Activated naive CD8-positive, alpha-beta T cell treated with anti-CD3 and anti-CD28 coated beads, Interleukin-2, amount 50 U/mL, for 24 hours (primary cell): Measurements from ENCODE around the gene APH1B.
"Not testable (repeated sequence)": the region's sequence is repeated elsewhere in the genome, so short reads cannot be mapped to it uniquely, and the experiment has no call there.

Source experiments
- ATAC-seq: fragments of 150-1000 bp; cut with Tn5 transposase; one replicate; pipeline ENCODE4 v1.10.0; 2021
- DNase-seq: peaks from one replicate; pipeline ENCODE4 v3.0.0; 2021
- H3K27ac Mint-ChIP-seq: one replicate; pipeline ENCODE4 v1.8.0; 2021; ENCODE audit warnings: mild to moderate bottlenecking, mixed read lengths
- H3K27me3 Mint-ChIP-seq: one replicate; pipeline ENCODE4 v1.8.0; 2021; ENCODE audit warnings: mixed read lengths
- H3K36me3 Mint-ChIP-seq: one replicate; pipeline ENCODE4 v1.8.0; 2021; ENCODE audit warnings: low read depth, mixed read lengths
- H3K4me1 Mint-ChIP-seq: one replicate; pipeline ENCODE4 v1.8.0; 2021; ENCODE audit warnings: mixed read lengths
- H3K4me3 Mint-ChIP-seq: one replicate; pipeline ENCODE4 v1.8.0; 2021; ENCODE audit warnings: mild to moderate bottlenecking, moderate library complexity, mixed read lengths
- H3K9me3 Mint-ChIP-seq: one replicate; pipeline ENCODE4 v1.8.0; 2021; ENCODE audit warnings: mixed read lengths

APH1B gene

DNA sequence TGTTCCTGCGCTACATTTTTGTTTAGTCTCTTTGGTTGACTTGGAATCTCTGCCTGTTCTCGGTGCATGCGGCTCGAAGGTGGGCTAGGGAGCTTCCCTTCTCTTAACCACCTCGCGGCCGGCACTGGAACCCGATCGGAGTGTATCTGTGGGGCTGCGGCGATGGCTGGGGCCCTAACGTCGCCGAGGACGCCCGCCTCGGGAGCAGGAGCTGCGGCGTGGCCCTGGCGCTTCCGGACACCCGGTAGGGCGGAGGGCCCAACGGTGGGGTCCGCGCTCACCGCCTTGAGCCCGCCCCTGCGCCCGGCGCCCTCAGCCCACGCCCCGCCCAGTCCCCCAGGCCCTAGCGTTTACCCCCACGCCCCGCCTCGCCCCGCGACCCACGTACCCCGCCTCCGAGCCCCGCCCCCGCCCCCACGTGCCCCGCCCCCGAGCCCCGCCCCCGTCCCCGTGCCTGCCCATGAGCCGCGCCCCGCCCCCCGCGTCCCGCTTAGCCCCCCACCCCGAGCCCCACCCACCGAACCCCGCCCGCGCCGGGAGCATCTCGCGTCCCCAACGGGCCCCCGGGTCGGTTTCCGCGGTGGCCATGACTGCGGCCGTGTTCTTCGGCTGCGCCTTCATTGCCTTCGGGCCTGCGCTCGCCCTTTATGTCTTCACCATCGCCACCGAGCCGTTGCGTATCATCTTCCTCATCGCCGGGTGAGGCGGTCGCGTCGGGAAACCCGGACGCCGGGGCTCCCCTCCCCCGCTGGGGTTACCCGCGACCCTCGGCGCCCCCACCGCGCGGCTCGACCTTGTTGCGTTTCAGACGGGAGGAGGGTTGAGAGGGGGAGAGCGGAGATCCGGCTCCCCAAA lies at the start of gene APH1B:
Gene APH1B, plus strand, starts transcription at position 568 of the 855 bp plus-strand sequence. Its CDS starts 19 bp downstream, at position 587.
- no peaks in the 10 kb centered on the region for H3K9me3 Mint-ChIP-seq
- H3K36me3 Mint-ChIP-seq: peaks cover 17% of the 10 kb centered on the region
- H3K27ac Mint-ChIP-seq: peak within 1 kb of the TSS; percentile 80
- peak; percentile 89 for ATAC-seq
- no peaks in the 10 kb centered on the region for H3K27me3 Mint-ChIP-seq
- peaks cover 38% of the 10 kb centered on the region for H3K4me1 Mint-ChIP-seq
- H3K4me3 Mint-ChIP-seq: peak within 1 kb of the TSS; percentile 84
- peak; percentile 72 for DNase-seq

DNA sequence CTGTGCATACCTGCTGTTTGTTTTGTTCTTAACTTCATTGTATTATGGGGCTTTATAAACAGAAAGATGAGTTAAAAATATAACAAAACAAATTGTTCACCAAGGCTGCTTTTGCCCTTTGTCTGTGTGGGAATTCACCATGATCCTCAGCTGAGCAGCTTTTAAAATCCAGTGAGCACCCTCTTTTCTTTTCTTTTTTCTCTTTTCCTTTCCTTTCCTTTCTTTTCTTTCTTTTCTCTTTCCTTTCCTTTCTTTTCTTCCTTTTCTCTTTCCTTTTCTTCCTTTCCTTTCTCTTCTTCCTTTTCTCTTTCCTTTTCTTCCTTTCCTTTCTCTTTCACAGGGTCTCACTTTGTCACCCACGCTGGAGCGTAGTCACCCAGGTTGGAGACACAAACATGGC lies 49.7 kb upstream of the APH1B start:
- DNase-seq: no peak
- ATAC-seq: no peak
- Mint-ChIP-seq H3K36me3 (peaks cover 58% of the 10 kb centered on the region), H3K27me3 (no peaks in the 10 kb centered on the region), H3K4me3 (no peak overlapping the region), H3K4me1 (peaks cover 78% of the 10 kb centered on the region), H3K27ac (peak overlapping the region; percentile 85), H3K9me3 (no peaks in the 10 kb centered on the region)

DNA sequence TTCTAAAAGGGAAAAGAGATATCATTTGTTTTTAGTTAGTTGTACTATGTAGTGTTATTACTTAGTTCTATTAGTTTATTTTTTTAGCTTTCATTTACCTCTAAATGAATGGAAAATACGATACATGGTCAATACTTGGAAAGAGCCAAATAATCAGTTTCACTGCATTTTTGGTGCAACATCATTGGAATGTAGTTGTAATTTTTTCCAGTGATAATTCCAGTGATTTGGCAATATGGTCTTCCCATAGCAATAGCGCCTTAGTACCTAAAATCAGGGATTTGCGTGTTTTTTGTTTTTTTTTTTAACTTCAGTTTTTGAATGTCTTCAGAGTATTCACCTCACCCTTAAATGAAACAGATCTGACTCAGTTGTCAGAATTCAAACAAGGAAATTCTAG lies 46.2 kb upstream of the APH1B start:
- no peaks in the 10 kb centered on the region for H3K9me3 Mint-ChIP-seq
- H3K27me3 Mint-ChIP-seq: no peaks in the 10 kb centered on the region
- DNase-seq (no peak), ATAC-seq (no peak)
- H3K4me1 Mint-ChIP-seq: peaks cover 90% of the 10 kb centered on the region
- H3K27ac Mint-ChIP-seq: peak overlapping the region; percentile 93
- H3K4me3 Mint-ChIP-seq: peak overlapping the region; percentile 57
- H3K36me3 Mint-ChIP-seq: peaks cover 57% of the 10 kb centered on the region

DNA sequence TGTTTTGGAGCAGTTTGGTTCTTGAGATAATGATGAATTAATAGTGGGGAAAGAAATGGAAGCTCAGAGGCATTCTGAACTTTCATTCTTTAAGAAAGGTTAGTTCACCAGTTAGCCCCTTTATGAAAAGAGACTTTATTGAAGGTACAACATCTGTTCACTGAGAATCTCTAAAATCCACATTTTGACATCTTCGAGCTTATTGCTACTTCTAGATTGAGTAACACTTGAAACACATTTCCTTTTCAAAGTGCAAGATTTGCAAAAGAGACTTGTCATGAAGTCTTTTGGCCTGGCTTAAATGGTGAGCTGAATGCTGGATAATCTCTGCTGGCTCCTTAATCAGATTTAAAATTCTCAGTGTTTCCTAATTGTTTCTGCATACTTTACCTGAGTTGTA lies 45.7 kb upstream of the APH1B start:
- no peaks in the 10 kb centered on the region for H3K27me3 Mint-ChIP-seq
- ATAC-seq (no peak), DNase-seq (no peak)
- H3K36me3 Mint-ChIP-seq: peaks cover 55% of the 10 kb centered on the region
- H3K27ac Mint-ChIP-seq: peak overlapping the region; percentile 93
- peak overlapping the region; percentile 57 for H3K4me3 Mint-ChIP-seq
- peaks cover 89% of the 10 kb centered on the region for H3K4me1 Mint-ChIP-seq
- no peaks in the 10 kb centered on the region for H3K9me3 Mint-ChIP-seq

DNA sequence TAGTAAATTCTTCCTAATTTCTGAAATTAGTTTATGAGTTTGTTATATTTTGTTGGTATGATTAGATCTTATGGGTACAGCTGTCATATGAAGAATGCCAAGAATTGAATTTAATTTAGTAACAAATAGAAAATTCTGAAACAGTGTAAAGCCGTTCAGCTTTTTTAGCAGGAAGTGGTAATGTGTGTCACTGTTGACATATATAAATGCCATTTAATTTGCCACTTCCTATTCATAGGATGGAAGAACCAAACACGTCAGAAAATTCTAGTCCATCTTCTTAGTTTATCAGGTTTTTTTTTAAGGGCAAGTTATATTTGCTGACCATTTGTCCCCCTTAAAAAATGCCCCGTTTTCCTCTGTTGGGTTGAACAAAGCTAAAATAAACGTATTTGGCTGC lies 45.0 kb upstream of the APH1B start:
- no peak for DNase-seq
- peak; percentile 55 for ATAC-seq
- Mint-ChIP-seq H3K9me3 (no peaks in the 10 kb centered on the region), H3K36me3 (peaks cover 55% of the 10 kb centered on the region), H3K27me3 (no peaks in the 10 kb centered on the region), H3K4me3 (peak overlapping the region; percentile 57), H3K4me1 (peaks cover 89% of the 10 kb centered on the region), H3K27ac (peak overlapping the region; percentile 93)

DNA sequence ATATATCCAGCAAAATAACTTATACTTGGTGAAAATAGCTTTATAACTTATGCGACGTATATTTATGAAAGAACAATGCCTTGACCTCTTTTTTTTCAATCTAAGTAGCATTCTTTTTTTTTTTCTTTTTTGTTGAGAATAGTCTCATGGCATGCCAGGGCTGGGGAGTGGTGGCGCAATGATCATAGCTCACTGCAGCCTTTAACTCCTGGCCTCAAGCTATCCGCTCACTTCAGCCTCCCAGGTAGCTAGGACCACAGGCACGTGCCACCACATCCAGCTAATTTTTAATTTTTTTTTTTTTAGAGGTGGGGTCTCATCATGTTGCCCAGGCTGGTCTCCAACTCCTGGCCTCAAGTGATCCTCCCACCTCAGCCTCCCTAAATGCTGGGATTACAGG lies 44.5 kb upstream of the APH1B start:
- Mint-ChIP-seq H3K27me3 (no peaks in the 10 kb centered on the region), H3K4me3 (peak overlapping the region; percentile 29), H3K9me3 (no peaks in the 10 kb centered on the region), H3K4me1 (peaks cover 89% of the 10 kb centered on the region), H3K27ac (peak overlapping the region; percentile 82), H3K36me3 (peaks cover 55% of the 10 kb centered on the region)
- no peak for ATAC-seq
- no peak for DNase-seq

DNA sequence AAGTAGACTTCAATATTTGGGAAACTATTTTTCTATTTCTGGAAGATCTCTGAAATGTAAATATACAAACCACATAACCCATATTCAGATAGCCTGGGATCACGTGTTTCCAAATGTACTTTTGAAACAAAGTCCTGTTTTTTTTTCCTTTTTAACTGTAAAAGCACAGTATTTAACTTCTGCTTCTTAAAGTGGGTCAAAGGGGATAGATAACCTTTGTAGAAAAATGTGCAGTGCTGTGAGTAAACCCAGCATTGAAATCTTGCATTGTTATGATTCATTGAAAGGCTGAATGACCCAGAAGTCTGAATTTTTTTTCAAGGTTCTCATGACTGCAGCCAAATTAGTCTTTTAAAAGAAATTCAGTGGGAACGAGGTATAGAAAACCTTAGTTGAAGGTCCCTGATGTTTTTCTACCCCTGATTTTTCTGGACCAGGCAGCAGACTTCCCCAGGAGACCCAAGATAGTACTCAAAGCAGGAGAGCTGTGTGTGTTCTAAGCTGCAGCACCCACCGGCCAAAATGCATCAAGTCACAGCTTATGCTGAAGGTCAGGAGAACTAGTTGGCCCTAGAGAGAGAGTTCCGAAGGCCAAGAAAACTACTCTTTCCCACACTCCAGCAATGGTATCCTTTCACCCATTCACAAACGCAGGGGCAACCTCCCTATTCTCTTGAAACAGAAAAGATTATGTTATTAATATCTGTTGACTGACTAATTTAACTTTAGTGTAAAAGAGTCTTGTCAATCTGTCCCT lies 43.6 kb upstream of the APH1B start:
- DNase-seq (no peak), ATAC-seq (peak; percentile 59)
- H3K36me3 Mint-ChIP-seq: peaks cover 51% of the 10 kb centered on the region
- peaks cover 88% of the 10 kb centered on the region for H3K4me1 Mint-ChIP-seq
- peak overlapping the region; percentile 29 for H3K4me3 Mint-ChIP-seq
- peak overlapping the region; percentile 82 for H3K27ac Mint-ChIP-seq
- H3K9me3 Mint-ChIP-seq: no peaks in the 10 kb centered on the region
- no peaks in the 10 kb centered on the region for H3K27me3 Mint-ChIP-seq

DNA sequence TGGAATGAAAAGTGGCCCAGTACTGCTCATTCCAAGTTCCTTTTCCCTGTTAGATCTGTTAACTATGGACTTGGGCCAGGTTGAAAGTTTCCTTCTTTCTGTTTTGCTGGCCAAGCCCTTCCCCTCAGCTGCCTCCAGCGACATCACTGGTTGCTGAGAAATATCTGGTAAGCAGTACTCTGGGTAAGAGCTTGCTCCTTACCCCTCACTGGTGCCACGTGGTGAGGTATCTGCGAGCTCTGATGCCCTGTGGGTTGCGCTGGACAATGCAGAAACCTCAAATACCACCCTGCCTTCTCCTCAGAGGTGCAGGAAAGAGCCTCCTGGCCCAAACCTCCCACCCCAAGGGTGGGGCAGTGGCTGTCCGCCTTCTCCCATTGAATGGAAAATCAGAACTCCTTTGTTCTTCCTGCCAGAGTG lies 42.9 kb upstream of the APH1B start:
- peak overlapping the region; percentile 82 for H3K27ac Mint-ChIP-seq
- peaks cover 49% of the 10 kb centered on the region for H3K36me3 Mint-ChIP-seq
- H3K4me3 Mint-ChIP-seq: no peak overlapping the region
- H3K4me1 Mint-ChIP-seq: peaks cover 85% of the 10 kb centered on the region
- no peaks in the 10 kb centered on the region for H3K9me3 Mint-ChIP-seq
- no peak for DNase-seq
- no peak for ATAC-seq
- no peaks in the 10 kb centered on the region for H3K27me3 Mint-ChIP-seq

DNA sequence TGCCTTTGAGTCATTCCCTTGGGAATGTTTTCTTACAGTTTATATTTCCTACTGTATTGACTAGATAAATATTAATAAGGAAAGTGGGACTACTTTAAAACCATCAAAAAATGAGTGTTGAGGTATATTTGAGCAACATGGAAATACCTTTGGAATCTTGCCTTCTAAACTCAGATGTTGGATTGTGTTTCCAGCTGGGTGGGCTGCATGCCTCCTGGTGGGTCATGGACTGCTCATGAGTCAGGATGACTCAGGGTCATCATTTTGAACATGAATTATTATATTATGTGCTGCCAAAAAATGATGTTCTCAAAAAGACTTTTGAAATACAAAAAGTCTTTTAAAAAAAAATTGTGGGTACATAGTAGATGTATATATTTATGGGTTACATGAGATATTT lies 41.1 kb upstream of the APH1B start:
- Mint-ChIP-seq H3K4me3 (no peak overlapping the region), H3K27me3 (no peaks in the 10 kb centered on the region), H3K4me1 (peaks cover 84% of the 10 kb centered on the region), H3K27ac (no peak overlapping the region), H3K9me3 (no peaks in the 10 kb centered on the region), H3K36me3 (peaks cover 54% of the 10 kb centered on the region)
- ATAC-seq: no peak
- DNase-seq: no peak

DNA sequence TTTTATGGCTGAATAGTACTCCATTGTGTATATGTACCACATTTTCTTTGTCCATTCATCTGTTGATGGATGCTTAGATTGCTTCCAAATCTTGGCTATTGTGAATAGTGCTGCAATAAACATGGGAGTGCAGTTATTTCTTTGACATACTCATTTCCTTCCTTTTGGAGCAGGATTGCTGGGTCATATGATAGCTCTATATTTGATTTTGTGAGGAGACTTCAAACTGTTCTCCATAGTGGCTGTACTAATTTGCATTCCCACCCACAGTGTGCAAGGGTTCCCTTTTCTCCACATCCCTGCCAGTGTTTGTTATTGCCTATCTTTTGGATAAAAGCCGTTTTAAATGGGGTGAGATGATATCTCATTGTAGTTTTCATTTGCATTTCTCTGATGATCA lies 40.3 kb upstream of the APH1B start:
- not testable (repeated sequence) for H3K9me3 Mint-ChIP-seq, H3K27me3 Mint-ChIP-seq, ATAC-seq, DNase-seq, H3K4me3 Mint-ChIP-seq
- Mint-ChIP-seq H3K27ac (peak overlapping the region; percentile 12), H3K36me3 (peaks cover 59% of the 10 kb centered on the region), H3K4me1 (peaks cover 82% of the 10 kb centered on the region)

DNA sequence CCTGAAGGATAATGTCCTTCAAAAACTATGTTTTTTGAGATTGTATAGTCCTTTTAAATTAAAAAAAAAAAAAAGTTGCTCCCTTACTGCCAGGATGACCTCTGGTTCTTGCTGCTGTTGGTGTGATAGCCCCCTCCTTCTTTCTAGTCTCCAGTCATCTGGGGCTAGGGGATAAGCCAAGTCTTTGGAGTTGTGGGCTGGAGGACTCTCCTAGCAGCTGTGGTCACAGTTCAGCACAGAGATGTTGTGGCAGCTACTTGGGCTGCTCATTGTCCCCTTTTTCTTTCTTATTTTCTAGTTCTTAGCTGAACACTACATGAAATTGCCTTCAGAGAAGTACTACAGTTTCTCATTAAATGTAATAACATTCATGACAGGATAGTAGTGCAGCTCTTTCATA lies 39.2 kb upstream of the APH1B start:
- ATAC-seq (no peak), DNase-seq (no peak)
- Mint-ChIP-seq H3K36me3 (peaks cover 60% of the 10 kb centered on the region), H3K27ac (peak overlapping the region; percentile 70), H3K4me3 (no peak overlapping the region), H3K4me1 (peaks cover 82% of the 10 kb centered on the region), H3K27me3 (no peaks in the 10 kb centered on the region), H3K9me3 (no peaks in the 10 kb centered on the region)

DNA sequence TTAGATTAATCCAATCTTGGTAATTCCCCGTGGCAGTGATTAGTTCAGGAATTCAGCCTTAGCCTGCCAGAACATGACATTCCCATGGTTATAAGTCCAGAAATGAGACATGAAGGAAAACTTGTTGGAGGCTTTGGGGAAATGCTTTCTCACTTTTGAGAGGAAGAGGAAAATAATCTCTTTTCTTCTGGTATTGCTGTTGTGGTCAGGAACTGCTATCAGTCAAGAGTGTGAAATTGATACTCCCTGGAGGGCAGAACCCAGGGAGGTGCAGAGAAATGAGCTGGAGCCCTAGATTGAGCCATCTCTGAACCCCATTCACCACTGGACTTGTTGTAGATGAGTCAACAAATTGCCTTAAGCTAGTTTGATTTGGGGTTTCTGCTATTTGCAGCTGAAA lies 38.6 kb upstream of the APH1B start:
- H3K9me3 Mint-ChIP-seq: no peaks in the 10 kb centered on the region
- no peak overlapping the region for H3K4me3 Mint-ChIP-seq
- H3K36me3 Mint-ChIP-seq: peaks cover 59% of the 10 kb centered on the region
- H3K4me1 Mint-ChIP-seq: peaks cover 82% of the 10 kb centered on the region
- no peaks in the 10 kb centered on the region for H3K27me3 Mint-ChIP-seq
- ATAC-seq: peak; percentile 91
- DNase-seq: no peak
- peak overlapping the region; percentile 79 for H3K27ac Mint-ChIP-seq

DNA sequence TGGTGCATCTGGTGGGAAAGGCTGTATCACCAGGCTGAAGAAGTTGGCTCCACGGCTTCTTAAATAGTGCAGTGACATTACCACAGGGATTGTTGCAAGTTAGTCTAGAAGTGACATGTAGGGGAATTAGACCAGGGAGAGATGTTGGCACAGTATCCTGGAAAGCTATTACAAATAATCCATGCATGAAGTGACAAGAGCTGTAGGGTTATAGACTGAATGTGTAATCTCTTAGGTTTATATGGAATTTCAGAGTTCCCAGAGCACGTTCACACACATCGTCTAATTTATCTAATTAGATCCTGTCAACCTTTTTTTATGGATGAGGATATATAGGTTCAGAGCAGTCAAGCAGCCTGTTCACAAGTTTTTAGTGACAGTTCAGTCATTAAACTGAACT lies 37.3 kb upstream of the APH1B start:
- Mint-ChIP-seq H3K9me3 (no peaks in the 10 kb centered on the region), H3K27ac (peak overlapping the region; percentile 68), H3K4me1 (peaks cover 82% of the 10 kb centered on the region), H3K27me3 (no peaks in the 10 kb centered on the region), H3K4me3 (no peak overlapping the region), H3K36me3 (peaks cover 61% of the 10 kb centered on the region)
- no peak for DNase-seq
- ATAC-seq: no peak

DNA sequence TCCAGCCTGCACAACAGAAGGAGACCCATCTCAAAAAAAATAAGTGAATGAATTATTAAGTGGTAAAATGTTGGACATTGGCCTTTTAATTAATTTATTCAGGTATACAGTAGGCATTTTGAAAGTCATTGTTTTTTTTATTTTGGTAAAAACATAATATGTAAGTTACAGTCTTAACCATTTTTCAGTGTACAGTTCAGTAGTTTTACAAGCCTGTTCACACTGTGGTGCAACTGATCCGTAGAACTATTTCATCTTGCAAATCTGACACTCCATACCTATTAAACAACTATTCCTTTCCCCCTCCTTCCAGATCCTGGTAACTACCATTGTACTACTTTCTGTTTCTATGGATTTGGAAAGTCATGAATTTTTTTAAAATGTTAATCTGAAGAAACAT lies 36.1 kb upstream of the APH1B start:
- no peak for DNase-seq
- no peaks in the 10 kb centered on the region for H3K27me3 Mint-ChIP-seq
- H3K4me1 Mint-ChIP-seq: peaks cover 80% of the 10 kb centered on the region
- ATAC-seq: no peak
- no peak overlapping the region for H3K27ac Mint-ChIP-seq
- peaks cover 65% of the 10 kb centered on the region for H3K36me3 Mint-ChIP-seq
- H3K4me3 Mint-ChIP-seq: no peak overlapping the region
- H3K9me3 Mint-ChIP-seq: no peaks in the 10 kb centered on the region

DNA sequence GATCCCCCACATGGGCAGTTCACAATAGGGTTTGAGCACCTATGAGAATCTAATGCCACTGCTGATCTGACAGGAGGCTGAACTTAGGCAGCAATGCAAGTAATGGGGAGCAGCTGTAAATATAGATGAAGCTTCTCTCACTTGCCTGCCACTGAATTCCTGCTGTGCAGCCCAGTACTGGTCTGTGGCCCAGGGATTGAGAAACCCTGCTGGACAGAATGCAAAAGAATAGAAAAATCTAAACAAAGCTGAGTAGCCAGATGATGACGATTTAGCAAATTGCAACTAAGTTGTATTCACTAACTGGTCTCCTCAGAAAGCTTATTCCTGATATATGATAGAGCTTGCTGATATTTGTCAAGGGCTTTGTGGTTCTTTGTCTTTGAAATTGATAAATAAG lies 34.3 kb upstream of the APH1B start:
- peaks cover 67% of the 10 kb centered on the region for H3K36me3 Mint-ChIP-seq
- no peaks in the 10 kb centered on the region for H3K9me3 Mint-ChIP-seq
- H3K27me3 Mint-ChIP-seq: no peaks in the 10 kb centered on the region
- H3K4me3 Mint-ChIP-seq: no peak overlapping the region
- peaks cover 67% of the 10 kb centered on the region for H3K4me1 Mint-ChIP-seq
- ATAC-seq (no peak), DNase-seq (no peak)
- H3K27ac Mint-ChIP-seq: peak overlapping the region; percentile 91
